A549 (cell line): ENCODE data around the gene SLC49A3.

ENCODE experiments used
- BCL3 ChIP-seq: fragments of >200 bp; sonication (Bioruptor Twin); formaldehyde crosslinking; IDR thresholded peaks from 3 replicates; pipeline ENCODE4 v1.6.1; 2016
- CHD2 ChIP-seq: fragments of 150-350 bp; IDR thresholded peaks from 2 replicates; pipeline ENCODE4 v1.6.1; 2014; ENCODE audit warnings: low read length; ENCODE audit not compliant: partially characterized antibody
- CTCF ChIP-seq: fragments of >200 bp; sonication (Bioruptor Twin); formaldehyde crosslinking; IDR thresholded peaks from 3 replicates; pipeline ENCODE4 v1.5.1; 2016
- HDAC2 ChIP-seq: fragments of 200-600 bp; sonication (generic); IDR thresholded peaks from 2 replicates; pipeline ENCODE4 v1.6.1; 2016
- JUNB ChIP-seq: fragments of >200 bp; sonication (Bioruptor Twin); formaldehyde crosslinking; IDR thresholded peaks from 2 replicates; pipeline ENCODE4 v1.6.1; 2016
- KDM5A ChIP-seq: fragments of 200-600 bp; sonication (generic); IDR thresholded peaks from 2 replicates; pipeline ENCODE4 v1.6.1; 2016; ENCODE audit warnings: antibody characterized with exemption, mild to moderate bottlenecking
- MAZ ChIP-seq: fragments of 150-350 bp; IDR thresholded peaks from 2 replicates; pipeline ENCODE4 v1.6.1; 2014; ENCODE audit warnings: antibody characterized with exemption, low read depth, low read length, borderline replicate concordance
- POLR2A ChIP-seq: IDR thresholded peaks from 2 replicates; pipeline ENCODE4 v1.6.1; 2012; ENCODE audit warnings: mild to moderate bottlenecking, low read length
- REST ChIP-seq: fragments of 200-600 bp; sonication (generic); IDR thresholded peaks from 2 replicates; pipeline ENCODE4 v1.6.1; 2016; ENCODE audit warnings: antibody characterized with exemption, mild to moderate bottlenecking, moderate library complexity
- ZC3H11A ChIP-seq: fragments of 450-650 bp; IDR thresholded peaks from 2 replicates; pipeline ENCODE4 v1.6.1; 2014; ENCODE audit warnings: antibody characterized with exemption, mild to moderate bottlenecking
- ZNF302 ChIP-seq: fragments of 250-450 bp; sonication (Bioruptor Pico); IDR thresholded peaks from 2 replicates; pipeline ENCODE4 v1.9.0; 2021; ENCODE audit warnings: inconsistent platforms, mild to moderate bottlenecking, moderate library complexity

DNA sequence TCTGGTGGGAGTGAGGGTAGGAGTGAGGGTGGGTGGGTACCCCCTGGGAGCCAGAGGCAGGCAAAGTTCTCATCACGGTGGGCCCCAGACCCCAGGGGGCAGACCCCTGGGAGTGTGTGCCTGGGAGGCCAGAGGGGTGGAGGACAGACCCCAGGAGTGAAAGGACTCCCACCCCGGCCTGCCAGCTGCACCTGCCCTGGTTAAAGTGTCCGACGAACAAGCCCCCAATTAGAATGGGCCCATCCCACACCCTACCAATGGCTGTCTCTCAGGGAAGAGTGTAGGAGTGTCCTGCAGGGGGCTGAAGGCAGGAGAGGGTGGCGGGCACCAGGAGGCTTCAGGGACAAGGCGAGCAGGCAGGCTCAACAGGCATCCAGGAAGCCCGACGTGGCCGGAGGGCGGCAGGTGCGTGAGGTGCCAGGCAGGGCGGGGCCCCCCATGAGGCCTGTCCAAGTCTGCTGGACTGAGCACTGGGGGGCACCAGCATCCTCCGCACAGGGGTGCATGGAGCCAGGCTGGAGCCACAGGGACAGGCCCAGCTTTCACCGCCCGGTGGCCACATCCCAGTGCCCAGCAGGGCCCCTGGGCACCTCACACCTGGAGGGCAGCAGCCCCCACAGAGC, 54.9 kb downstream of the SLC49A3 start:
- TF ChIP-seq CTCF (no peak), BCL3 (no peak), CHD2 (no peak), POLR2A (no peak), REST (no peak), ZNF302 (CRISPR knock-in tag) (no peak), JUNB (no peak), HDAC2 (no peak), ZC3H11A (no peak), KDM5A (no peak), MAZ (no peak)
